GM19035 (cell line): ENCODE results near the gene ZNF189.
"Not testable (repeated sequence)": the region's sequence is repeated elsewhere in the genome, so short reads cannot be mapped to it uniquely, and the experiment has no call there.

ENCODE experiments used
- ATAC-seq: cut with Tn5 transposase; IDR thresholded peaks from one replicate; pipeline ENCODE4 v1.9.1; 2021; ENCODE audit not compliant: unreplicated experiment

The ZNF189 gene

GRCh38 chr9:101376111-101376848 is 22.4 kb upstream of the ZNF189 start:
- ATAC-seq, result no peak

DNA sequence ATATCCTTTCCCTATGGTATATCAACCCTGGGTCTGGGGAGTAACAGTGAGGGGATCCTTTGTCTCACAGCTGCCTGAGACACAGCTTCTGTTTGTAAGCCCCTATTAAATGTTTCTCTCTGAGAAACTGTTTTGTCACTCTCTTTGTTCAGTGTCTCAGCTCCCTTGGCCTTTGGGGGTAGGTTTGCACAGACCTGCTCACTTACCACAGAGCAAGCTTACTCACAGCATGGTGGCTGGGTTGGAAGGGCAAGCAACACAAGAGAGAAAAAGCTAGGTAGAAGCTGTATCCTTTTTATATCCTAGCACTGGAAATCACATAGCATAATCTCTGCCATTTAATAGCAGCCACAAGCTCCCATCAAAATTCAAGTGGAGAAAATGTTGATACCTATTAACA is 18.4 kb upstream of the ZNF189 start:
- ATAC-seq, result no peak

- ATAC-seq, result no peak
Observed at GRCh38 chr9:101381118-101381517, 17.5 kb upstream of the ZNF189 start.

GRCh38 chr9:101381833-101382342 is 16.8 kb upstream of the ZNF189 start:
- no peak for ATAC-seq

DNA sequence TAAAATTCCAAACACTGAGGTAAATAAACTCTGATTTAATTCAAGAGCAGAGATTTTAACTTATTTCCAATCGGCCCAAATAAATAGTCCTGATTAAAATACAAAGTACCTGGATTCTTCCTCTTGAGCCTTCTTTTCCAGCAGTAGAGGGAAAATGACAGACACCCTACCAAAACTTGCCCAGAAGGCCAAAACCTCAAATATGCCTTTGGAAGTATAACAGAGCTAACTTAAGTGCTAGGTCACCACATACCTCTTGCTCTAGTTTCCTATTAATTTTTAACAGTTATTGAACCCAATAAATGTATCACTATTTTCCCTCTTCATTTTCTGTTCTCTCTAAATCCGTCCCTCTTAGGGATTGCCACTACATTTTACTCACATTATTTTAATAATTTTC is 15.3 kb upstream of the ZNF189 start:
- no peak for ATAC-seq

DNA sequence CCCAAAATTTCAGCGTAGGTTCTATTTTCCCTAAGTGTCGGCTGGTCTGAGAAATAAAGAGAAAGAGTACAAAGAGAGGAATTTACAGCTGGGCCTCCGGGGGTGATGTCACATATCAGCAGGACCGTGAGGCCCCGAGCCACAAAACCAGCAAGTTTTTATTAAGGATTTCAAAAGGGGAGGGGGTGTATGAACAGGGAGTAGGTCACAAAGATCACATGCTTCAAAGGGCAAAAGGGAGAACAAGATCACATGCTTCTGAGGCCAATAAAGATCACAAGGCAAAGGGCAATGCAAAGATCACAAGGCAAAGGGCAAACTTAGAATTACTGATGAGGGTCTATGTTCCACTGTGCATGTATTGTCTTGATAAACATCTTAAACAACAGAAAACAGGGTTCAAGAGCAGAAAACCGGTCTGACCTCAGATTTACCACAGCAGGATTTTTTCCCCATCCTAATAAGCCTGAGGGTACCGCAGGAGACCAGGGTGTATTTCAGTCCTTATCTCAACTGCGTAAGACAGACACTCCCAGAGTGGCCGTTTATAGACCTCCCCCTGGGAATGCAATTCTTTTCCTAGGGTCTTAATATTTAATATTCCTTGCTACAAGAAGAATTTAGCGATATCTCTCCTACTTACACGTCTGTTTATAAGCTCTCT is 13.6 kb upstream of the ZNF189 start, which contains the start of gene BAAT:
TSS of gene BAAT (minus strand) at position 134 of the 664 bp plus-strand sequence. CDS start 13,602 bp downstream, outside the sequence.
- not testable (repeated sequence) for ATAC-seq

GRCh38 chr9:101387871-101388506 is 10.7 kb upstream of the ZNF189 start:
- peak; percentile 77 for ATAC-seq

GRCh38 chr9:101388507-101388993 is 10.1 kb upstream of the ZNF189 start:
- no peak for ATAC-seq

GRCh38 chr9:101393135-101393534 is 5.5 kb upstream of the ZNF189 start:
- ATAC-seq, result no peak

DNA sequence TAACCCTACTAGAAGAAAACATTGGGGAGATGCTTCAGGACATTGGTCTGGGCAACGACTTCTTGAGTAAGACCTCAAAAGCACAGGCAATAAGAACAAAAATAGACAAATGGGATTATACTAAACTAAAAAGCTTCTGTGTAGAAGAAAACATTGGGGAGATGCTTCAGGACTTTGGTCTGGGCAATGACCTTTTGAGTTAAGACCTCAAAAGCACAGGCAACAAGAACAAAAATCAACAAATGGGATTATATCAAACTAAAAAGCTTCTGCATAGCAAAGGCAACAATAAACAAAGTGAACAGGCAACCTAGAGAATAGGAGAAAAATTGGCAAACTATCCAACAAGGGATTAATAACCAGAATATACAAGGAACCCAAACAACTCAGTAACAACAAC is 4.0 kb upstream of the ZNF189 start:
- no peak for ATAC-seq

GRCh38 chr9:101397746-101398067 is 944 bp upstream of the ZNF189 start:
- ATAC-seq, result no peak

GRCh38 chr9:101398930-101399642 is 435 bp downstream of the ZNF189 start:
- ATAC-seq, result peak; percentile 12

DNA sequence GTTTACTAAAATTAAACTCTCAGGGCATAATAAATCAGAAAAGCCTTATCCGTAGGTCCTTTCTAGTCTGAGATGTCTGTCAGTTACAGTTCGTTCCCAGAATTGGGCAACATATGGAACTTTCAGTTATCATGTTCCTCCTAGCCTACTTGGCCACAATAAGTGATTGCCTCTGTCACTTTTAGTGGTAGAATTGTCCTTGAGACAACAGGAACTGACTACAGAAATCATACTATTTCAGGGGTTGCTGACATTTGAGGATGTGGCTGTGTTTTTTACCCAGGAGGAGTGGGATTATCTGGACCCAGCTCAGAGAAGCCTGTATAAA is 956 bp downstream of the ZNF189 start:
- ATAC-seq, result no peak

DNA sequence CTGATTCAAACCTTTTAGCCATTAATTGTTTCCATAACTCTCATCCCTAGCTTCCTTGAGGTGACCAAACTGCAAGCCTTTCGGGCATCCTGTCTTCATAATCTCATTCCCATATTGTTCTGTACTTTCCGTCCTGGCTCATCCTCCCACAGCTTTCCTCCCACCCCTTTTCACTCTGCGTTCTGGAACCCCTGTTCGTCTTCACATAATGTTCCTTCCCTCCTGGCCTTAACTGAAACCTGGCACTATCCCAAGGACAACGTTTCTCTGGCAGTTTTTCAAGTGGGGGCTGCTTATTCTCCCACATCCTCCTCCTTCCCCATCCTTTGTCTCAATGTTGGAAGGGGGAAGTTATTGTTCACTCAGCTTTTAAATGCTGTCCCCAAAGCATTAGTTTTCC is 1.5 kb downstream of the ZNF189 start:
- ATAC-seq, result no peak

DNA sequence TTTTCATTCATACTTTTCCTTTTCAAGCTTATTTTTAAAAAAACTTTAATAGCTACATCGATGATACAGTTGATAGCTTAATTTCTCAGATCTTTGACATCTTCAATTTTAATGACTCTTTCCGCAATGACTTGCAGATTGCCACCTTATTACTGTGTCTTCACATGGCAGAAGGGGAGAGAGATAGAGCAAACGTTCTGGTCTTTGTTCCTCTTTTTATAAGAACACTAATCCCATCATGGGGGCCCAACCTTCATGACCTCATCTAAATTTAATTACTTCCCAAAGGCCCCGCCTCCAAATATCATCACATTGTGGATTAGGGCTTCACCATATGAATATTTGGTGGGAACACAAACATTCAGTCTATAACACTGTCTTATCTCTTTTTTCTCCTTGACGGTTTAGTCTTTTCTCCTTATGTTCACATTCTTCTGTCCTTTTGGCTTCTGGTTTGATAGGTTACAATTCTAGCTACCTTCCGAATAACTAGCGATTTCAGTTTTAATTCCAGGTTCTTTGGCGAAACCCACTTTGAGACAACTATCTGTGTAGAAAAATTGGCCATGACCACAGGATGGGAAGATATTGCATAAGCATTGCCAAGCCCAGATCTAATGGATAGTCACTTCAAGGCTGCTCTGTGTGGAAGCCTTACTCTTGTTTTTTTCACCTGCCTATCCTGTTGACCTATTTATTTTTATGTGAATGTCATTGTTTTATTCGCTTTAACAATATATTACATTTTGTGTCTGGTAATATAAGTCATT is 5.0 kb downstream of the ZNF189 start:
- no peak for ATAC-seq

DNA sequence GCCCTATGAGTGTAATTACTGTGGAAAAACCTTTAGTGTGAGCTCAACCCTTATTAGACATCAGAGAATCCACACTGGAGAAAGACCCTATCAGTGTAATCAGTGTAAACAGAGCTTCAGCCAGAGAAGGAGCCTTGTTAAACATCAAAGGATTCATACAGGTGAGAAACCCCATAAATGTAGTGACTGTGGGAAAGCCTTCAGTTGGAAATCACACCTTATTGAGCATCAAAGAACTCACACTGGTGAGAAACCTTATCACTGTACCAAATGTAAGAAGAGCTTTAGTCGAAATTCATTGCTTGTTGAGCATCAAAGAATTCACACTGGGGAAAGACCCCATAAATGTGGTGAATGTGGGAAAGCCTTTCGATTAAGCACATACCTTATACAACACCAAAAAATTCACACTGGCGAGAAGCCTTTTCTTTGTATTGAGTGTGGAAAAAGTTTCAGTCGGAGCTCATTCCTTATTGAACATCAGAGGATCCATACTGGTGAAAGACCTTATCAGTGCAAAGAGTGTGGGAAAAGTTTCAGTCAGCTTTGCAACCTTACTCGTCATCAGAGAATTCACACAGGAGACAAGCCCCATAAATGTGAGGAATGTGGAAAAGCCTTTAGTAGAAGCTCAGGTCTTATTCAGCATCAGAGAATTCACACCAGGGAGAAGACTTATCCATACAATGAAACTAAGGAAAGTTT is 9.9 kb downstream of the ZNF189 start:
- no peak for ATAC-seq

DNA sequence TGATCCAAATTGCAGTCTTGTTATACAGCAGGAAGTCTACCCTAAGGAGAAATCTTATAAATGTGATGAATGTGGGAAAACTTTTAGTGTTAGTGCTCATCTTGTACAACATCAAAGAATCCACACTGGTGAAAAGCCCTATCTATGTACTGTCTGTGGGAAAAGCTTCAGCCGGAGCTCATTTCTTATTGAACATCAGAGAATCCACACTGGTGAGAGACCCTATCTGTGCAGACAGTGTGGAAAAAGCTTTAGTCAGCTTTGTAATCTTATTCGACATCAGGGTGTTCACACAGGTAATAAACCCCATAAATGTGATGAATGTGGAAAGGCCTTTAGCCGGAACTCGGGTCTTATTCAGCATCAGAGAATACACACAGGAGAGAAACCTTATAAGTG is 10.4 kb downstream of the ZNF189 start:
- no peak for ATAC-seq

- ATAC-seq, result no peak
Observed at GRCh38 chr9:101414839-101415238, 16.2 kb downstream of the ZNF189 start.

- ATAC-seq, result no peak
Observed at GRCh38 chr9:101415578-101415977, 16.9 kb downstream of the ZNF189 start.

DNA sequence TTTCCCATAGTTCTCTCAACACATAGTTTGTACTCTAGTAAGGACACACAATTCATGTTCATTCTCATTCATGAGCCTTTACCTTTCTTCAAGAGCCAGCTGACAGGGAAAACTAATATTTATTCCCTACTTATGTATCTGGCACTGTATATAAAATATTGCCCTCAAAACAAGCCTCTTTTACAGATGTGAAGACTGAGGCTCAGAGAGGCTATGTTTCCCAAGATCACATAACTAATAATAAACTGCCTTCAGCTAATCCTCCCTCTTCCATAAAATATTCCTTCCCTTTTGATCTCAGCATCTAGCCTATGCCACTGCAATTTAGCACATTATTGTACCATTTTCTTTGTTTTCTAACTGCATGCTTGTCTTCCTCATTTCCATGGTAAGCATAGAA is 18.7 kb downstream of the ZNF189 start:
- ATAC-seq, result no peak
